Iris pigment epithelial cell (primary cell): ENCODE measurements around the gene NIPBL.
"Not testable (repeated sequence)": the region's sequence is repeated elsewhere in the genome, so short reads cannot be mapped to it uniquely, and the experiment has no call there.

Experiments used
- DNase-seq: peaks from one replicate; pipeline ENCODE4 v3.0.0-alpha.2; 2011; ENCODE audit warnings: low read depth

The NIPBL gene

DNA sequence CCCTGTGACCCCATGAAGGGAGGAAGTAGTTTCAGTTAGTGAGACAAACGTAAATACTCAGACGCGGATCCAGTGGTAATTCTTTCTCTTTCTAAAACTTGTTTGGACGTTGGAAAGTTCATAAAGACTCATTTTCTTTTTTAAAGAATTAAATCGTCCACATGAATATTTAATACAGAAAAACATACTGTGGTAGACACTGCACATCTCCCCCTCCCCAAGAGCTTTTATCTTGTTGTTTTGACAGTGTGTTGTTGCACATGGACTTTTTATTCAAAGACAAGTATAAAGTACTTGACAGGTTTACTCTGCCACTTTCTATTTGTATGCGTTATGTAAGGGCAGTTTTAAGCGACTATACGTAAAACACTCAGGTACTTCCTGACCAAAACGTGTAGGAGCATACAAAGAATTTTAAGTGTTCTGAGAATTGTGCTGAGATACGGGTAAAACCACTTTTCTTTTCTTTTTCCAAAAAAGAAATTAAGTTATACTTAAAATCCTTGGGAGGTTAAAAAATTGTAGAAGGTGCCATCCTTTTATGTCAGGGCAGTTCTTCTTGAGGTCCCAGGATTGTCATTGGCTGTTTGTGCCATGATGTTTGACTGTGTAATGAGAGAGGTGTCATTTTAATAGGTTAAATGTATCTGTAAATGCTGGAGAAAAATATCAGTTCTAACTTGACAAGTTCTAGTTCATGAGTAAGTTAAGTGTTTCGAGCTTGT lies 1.3 kb downstream of the NIPBL start:
- peak; percentile 65 for DNase-seq

DNA sequence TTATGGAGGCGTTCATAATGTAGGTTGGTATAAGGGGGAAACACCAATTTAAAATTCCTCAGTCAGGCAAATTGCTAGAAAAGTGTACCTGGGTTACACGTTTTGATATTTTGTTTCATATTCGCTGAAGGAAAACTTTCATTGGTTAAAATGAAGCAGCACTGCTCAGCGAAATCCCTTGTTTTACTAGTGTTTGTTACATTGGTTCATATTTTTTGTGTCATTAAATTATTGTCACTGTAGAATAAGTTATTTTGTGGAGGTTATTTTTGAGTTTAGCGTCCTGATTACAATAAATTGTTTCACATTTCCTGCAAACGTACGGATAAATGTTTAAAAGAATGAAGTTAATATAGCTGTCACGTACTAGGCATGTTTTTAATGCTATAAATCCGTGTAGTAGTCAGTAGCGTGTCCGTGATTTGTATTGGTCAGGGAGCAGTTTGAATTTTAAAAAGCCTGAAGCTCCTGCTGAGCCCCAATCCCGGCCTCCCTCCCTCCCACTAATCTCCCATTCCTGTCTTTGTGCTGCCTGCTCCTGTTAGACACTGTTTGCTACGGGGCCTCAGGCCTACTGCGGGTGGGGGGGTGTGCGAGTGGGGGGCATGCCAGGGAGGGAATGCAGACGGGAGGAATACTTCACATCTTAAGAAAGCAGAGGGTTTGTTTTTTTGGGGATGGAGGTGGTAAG lies 2.0 kb downstream of the NIPBL start:
- peak; percentile 47 for DNase-seq

DNA sequence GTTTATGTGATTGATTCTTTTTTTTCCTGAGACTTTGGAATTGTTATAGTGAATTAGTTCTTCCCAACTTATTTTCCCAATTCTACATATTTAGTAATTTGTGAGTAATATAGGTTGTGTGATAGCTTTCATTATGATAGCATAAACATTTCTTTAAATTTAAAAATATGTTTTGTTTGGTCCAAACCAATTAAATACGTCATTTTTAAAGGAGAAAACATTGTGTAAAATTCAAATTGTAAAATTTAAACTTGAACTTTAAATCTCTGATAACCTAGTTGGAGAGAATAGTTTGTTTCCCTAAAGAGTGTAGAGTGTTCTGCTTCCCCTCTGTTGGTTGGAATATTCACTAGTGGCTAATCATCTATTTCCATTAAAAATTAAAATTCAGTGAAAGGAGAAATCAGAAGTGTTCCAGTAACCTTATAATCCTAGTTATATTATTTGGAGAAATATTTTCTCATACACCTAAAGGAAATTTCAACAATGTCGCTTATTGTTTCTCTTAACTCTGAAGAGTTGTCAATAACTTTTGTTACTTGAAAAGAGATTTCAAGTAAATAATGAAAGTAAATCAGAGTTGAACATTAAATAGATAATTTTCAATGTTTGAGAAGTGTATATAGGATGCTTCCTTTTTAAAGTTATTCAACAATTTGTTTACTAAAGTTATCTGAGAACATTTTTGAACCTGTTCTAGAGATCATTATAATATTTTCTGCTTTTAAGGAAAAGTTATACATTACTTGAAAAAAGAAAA lies 2.9 kb downstream of the NIPBL start:
- DNase-seq: no peak

DNA sequence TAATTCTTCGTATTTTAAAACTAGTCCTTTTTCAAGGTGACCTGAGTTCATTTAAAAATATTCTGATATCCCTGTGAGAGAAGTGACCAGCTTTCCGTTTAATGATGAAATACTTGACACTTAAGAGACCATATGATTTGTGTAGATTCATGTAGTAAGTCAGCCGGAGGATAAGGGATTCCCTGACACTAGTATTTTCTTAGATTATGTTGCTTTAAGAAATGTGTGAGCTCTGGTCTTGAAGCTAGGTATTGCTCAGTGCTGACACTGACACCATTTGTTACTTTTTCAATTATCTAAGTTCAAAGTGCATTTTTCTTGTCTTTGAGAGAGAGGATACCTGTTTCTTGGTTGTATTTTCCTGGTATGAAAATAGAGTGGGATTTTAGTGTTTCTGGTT lies 4.2 kb downstream of the NIPBL start:
- DNase-seq: no peak

DNA sequence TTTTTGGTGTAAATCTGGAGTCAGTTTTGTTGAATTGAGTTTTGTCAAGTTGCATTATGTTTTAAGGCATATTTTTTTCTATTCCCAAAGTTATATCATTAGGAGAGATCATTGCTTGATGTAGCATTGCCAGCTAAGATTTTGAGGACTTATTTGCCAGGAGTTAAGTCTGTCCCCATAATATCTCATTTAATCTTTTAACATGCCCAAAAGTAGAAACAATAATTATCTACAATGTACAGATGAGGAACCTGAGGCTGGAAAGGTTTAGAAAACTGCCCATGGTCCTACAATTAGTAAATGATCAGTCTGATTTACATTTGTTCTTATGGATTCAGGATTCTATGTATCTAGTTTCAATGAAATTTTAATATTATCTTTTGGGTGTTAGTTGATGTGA lies 4.7 kb downstream of the NIPBL start:
- DNase-seq: no peak

DNA sequence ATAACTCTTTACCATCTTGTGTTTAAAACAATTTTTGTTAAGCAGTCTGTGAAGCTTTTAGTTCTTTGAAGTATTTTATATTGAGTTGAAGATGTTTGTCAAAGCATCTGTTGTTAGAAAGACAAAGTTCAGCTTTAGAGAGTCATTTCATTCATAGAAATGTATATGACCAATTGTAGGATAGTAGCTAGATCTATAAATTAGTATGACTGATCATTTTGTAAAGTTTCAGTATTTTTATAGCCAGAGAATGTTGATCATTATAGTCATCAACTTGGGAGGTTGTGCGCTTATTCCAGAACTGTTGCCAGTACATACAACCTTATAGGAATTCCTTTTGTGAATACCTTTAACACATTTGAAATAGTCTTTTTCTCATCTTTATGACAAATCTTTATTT lies 5.2 kb downstream of the NIPBL start:
- DNase-seq: no peak

DNA sequence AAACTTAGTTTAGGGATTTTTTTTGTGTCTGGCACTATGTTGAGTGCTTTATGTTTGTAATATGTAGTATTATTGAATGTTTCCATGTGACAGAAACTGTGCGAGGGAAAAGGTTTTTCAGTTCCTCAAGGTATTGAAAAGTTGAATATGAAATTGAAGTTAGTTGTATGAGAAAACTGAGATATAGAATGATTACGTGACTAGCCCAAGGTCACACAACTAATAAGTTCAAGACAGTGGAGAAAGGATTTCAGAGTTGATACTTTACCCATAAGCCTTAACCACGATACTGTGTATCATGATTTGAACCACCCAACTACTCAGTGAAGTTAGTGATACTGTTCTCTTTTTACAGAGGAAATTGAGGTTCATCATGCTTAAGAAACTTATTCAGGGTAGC lies 5.7 kb downstream of the NIPBL start:
- no peak for DNase-seq

DNA sequence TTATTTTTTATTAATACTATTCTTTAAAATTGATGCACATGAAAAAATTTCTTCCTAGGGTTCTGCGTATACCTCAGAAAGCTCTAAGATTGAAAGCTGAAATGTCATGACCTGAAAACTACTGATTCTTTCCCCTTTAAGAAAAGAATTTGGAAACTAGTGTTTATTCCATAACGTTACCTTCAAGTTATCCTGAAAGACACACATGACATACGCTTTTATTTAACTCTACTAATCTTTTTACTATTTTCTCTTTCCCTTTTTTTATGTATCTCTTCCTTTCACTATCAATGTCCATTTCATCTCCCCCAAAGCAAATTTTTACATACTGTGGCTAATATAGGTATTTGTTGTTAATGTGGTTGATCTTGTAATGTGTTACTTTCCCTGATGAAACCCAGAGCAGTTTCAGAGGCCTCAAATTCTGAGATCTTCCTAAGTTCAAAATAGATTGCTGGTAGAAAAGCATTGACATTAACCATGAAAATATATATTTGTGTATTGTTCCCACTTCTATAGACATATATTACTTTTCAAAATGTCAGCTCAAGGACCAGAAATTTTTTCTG lies 7.4 kb downstream of the NIPBL start:
- DNase-seq: no peak

DNA sequence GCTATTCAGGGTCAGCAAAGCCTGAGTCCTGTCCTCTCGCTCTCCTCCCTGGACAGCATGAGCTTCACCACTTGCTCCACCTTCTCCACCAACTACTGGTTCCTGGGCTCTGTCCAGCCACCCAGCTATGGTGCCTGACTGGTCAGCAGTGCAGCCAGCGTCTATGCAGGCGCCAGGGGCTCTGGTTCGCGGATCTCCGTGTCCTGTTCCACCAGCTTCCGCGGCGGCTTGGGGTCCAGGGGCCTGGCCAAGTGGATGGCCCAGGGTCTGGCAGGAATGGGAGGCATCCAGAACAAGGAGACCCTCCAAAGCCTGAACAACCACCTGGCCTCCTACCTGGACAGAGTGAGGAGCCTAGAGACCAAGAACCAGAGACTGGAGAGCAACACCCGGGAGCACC lies 8.6 kb downstream of the NIPBL start:
- no peak for DNase-seq

DNA sequence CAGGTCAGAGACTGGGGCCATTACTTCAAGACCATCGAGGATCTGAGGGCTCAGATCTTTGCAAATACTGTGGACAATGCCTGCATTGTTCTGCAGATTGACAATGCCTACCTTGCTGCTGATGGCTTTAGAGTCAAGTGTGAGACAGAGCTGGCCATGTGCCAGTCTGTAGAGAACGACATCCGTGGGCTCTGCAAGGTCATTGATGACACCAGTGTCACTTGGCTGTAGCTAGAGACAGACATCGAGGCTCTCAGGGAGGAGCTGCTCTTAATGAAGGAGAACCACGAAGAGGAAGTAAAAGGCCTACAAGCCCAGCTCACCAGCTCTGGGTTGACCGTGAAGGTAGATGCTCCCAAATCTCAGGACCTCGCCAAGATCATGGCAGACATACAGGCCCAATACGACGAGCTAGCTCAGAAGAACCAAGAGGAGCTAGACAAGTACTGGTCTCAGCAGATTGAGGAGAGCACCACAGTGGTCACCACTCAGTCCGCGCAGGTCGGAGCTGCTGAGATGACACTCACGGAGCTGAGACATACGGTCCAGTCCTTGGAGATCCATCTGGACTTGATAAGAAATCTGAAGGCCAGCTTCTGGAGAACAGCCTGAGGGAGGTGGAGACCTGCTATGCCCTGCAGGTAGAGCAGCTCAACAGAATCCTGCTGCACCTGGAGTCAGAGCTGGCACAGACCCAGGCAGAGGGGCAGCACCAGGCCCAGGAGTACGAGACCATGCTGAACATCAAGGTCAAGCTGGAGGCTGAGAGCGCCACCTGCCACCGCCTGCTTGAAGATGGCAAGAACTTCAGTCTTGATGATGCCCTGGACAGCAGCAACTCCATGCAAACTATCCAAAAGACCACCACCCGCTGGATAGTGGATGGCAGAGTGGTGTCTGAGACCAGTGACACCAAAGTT lies 9.3 kb downstream of the NIPBL start:
- DNase-seq: no peak

DNA sequence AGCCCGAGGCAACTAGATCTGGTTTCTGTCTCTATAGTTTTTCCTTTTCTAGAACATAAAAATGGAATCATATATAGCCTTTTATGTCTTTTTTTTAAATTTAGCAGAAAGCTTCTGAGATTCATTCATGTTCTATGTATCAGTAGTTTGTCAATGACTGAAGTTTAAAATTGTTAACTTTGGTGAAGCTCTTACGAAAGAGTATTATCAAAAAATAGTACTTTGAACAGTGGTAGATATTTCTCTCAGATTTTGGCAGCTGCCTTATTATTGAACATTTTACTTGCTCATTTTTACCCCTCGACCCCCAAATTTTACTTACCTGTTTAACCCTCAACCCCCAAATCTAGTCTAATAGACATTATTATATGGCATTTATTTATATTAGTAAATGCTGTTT lies 10.2 kb downstream of the NIPBL start:
- DNase-seq: no peak

DNA sequence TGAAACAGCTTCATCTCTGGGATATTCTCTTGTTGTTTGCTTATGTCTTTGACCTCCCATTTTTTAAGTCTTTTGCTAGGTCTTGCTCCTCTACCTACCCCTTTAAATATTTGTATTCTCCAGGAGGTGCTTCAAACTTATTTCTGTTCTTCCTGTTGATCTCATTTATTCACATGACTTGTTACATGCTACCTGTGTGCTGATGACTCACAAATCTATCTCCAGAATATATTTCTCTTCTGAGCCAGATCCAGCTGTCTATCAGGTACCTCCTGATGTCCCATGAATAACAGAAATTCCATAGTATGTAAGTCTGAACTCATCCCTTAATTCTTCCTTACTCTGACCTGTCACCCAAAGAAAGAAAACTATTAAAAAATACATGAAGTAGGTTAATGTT lies 11.0 kb downstream of the NIPBL start:
- no peak for DNase-seq

DNA sequence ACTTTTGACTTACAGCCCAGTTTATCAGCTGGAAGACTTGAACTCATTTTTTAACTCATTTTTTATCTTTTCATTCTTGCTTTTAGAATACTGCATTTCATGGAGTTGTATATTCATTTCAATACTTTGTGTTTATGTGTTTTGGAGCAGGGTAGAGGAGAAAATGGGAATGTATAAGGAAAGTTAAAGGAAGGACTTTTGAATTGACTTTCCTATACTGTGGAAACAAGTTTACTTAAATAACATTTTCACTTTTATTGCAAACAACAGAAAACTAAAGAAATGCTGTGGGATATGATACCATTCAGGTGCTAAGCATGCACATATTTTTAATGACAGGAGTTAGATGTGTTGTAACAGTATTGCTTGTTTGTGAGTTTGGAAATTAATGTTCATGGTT lies 11.7 kb downstream of the NIPBL start:
- DNase-seq: no peak

DNA sequence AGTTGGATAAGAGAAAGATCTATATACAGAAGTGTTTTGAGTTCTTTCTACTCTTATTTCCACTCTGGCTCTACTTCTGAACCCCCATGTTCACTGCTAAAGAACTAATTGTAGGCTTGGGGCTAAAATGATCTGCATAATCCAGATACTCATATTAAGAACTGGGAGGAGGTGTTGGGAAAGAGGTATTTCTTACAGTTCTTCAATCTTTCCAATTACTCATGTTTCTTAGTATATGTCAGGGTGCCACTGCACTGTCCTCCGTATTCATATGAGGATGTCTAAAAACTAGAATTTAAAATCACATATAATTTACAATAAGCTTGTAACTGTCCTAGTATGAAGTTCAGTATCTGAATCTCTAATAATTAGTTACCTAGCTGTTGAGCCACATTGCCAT lies 12.7 kb downstream of the NIPBL start:
- no peak for DNase-seq

DNA sequence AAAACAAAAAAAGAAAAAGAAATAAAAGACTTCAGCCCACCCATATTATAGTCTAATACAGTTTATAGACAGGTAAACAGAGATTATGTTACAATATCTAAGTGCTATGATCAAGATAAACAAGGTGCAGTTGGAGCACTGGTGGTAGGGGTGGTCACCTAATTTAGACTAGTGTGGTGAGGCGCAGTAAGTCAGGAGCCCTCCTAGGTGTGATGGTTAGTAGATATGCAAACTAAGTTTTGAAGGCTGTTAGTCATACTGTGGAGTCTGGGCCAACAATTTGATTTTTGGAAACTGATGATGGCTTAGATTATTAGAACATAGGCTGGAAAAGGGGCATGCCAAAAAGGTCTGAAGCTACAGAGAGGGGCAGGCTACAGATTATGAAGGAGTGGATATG lies 14.7 kb downstream of the NIPBL start:
- no peak for DNase-seq

DNA sequence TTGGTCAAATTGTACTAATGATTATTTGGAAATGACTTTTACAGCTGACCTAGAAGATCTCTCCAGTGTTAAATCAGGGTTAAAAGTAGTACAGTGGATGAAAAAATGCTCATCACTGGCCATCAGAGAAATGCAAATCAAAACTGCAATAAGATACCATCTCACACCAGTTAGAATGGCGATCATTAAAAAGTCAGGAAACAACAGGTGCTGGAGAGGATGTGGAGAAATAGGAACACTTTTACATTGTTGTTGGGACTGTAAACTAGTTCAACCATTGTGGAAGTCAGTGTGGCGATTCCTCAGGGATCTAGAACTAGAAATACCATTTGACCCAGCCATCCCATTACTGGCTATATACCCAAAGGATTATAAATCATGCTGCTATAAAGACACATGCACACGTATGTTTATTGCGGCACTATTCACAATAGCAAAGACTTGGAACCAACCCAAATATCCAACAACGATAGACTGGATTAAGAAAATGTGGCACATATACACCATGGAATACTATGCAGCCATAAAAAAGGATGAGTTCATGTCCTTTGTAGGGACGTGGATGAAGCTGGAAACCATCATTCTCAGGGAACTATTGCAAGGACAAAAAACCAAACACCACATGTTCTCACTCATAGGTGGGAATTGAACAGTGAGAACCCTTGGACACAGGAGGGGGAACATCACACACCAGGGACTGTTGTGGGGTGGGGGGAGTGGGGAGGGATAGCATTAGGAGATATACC lies 15.7 kb downstream of the NIPBL start:
- DNase-seq: not testable (repeated sequence)

DNA sequence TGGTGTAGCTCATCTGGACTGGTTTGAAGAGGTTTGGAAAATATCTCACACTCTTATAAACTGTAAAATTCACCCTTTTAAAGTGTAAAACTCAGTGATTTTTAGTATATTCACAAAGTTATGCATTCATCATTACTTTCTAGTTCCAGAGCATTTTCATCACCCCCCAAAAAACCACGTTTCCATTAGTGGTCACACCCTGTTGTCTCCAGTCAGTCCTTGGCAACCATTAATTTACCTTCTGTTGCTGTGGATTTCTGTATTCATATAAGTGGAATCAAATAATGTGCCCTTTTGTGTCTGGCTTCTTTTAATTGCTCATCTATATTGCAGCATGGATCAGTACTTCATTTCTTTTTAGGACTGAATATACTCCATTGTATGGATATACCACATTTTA lies 18.4 kb downstream of the NIPBL start:
- no peak for DNase-seq

DNA sequence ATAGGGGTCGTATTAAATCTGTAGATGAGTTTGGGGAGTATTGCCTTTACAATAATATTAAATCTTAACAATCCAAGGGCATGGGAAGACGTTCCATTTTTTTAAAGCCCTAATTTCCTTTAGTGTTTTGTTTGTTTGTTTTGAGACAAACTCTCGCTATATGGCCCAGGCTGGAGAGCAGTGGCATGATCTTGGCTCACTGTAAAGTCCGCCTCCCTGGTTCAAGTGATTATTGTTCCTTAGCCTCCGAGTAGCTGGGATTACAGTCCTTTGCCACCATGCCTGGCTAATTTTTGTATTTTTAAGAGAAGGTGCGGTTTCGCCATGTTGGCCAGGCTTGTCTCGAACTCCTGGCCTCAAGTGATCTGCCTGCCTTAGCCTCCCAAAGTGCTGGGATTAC lies 19.9 kb downstream of the NIPBL start:
- DNase-seq: no peak

DNA sequence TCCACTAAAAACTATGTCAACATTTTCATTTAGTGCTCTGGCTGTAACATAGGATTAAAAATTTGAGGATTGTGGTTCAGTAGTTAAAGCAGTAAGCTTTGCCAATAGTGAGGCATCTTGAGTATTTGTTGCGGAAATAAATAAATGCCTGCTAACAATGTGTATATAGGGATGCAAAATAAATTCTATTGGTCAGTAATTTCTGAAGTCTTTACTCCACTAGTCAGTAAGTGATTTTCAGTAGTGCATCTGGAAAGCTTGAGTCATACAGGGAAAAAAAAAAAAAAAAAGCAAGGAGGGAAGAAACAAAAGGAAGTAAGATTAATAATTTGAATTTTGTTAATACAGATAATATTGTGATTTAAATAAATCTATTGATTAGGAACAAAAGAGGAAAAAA lies 21.0 kb downstream of the NIPBL start:
- peak; percentile 57 for DNase-seq

DNA sequence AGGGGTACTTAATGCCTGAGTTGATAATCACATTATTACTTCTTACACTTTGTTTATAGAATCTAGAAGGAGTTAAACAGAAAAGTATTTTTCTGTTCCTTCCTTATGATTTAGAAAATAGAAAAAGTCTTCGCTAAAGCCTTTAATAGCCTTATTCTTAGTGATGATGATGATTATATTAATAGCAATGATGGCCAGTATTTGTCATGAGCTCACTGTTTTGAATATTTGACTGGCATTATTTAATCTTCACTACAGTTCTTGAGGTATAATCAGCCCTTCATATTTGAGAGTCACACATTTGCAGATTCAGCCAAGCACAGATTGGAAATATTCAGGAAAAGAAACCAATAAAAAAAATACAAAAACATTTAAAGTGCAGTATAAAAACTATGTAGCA lies 23.3 kb downstream of the NIPBL start:
- no peak for DNase-seq

DNA sequence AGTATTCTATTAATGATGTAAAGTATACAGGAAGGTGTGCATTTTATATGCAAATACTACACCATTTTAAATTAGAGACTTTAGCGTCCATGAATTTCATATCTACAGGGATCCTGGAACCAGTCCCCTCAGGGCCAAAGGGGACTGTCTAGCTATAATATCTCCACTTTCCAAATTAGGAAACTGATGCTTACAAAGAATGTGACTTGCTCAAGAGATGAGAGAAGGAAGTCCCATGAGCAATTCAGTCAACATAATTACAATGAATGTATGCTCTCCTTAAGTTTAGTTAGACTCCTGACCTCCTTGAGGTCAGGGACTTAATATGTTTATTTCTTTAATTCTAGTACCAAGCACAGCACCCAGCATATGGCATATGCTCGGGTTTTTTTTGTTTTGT lies 23.7 kb downstream of the NIPBL start:
- peak; percentile 7 for DNase-seq
